Measurements from ENCODE around the gene MAPK10. TPM values are rescaled to one million over a fixed set of nuclear protein-coding genes. Genes with fewer than 3 reads are reported as not detected.

The MAPK10 gene
- total RNA-seq, 1 experiment from 2014 or later, result 0.79 TPM

GRCh38 chr4:86100539-86101215, 259.2 kb downstream of the MAPK10 start:
- no peak for DNase-seq
- H3K4me1 ChIP-seq, result no peaks in the 10 kb centered on the region
- BruUV-seq (replicated peaks), result no TSS peak
- H3K27ac Mint-ChIP-seq (ENCODE audit: unreplicated experiment), result no peak overlapping the region
- H3K4me3 ChIP-seq (ENCODE audit: low read depth, low read length), result no peak overlapping the region
- no peaks in the 10 kb centered on the region for H3K4me1 Mint-ChIP-seq (ENCODE audit: low read depth, unreplicated experiment)
- TF ChIP-seq CTCF (IDR thresholded peaks at IDR 0.05; ENCODE audit: insufficient read depth in 1 of 2, low read depth in 1 of 2, low read length in 1 of 2, severe bottlenecking in 1 of 2, unreplicated experiment in 1 of 2), result no peak
- no peaks in the 10 kb centered on the region for H3K36me3 Mint-ChIP-seq (ENCODE audit: insufficient read depth, unreplicated experiment)
- no peaks in the 10 kb centered on the region for H3K27me3 ChIP-seq (replicated peaks; ENCODE audit: control insufficient read depth, insufficient read depth, low read length)
- no peaks in the 10 kb centered on the region for H3K9me3 ChIP-seq
- H3K9me3 Mint-ChIP-seq (ENCODE audit: unreplicated experiment), result no peaks in the 10 kb centered on the region
- POLR2A ChIA-PET, result no interaction called here
- no peaks in the 10 kb centered on the region for H3K36me3 ChIP-seq (ENCODE audit: control insufficient read depth, insufficient read depth, low read length)
- H3K27me3 Mint-ChIP-seq (ENCODE audit: insufficient read depth, unreplicated experiment), result peaks cover 2% of the 10 kb centered on the region
- CTCF ChIA-PET, result no interaction called here
- no peak overlapping the region for H3K4me3 Mint-ChIP-seq (ENCODE audit: unreplicated experiment)
- intact Hi-C loops (cut with micrococcal nuclease; ENCODE audit: unreplicated experiment), result no loop called here

GRCh38 chr4:86099348-86099747, 260.5 kb downstream of the MAPK10 start:
- Mint-ChIP-seq H3K9me3 (ENCODE audit: unreplicated experiment) (no peaks in the 10 kb centered on the region), H3K4me3 (ENCODE audit: unreplicated experiment) (no peak overlapping the region), H3K27ac (ENCODE audit: unreplicated experiment) (no peak overlapping the region), H3K27me3 (ENCODE audit: insufficient read depth, unreplicated experiment) (peaks cover 2% of the 10 kb centered on the region), H3K4me1 (ENCODE audit: low read depth, unreplicated experiment) (no peaks in the 10 kb centered on the region), H3K36me3 (ENCODE audit: insufficient read depth, unreplicated experiment) (no peaks in the 10 kb centered on the region)
- no peak overlapping the region for H3K4me3 ChIP-seq (ENCODE audit: low read depth, low read length)
- no peak for DNase-seq
- H3K36me3 ChIP-seq (ENCODE audit: control insufficient read depth, insufficient read depth, low read length), result no peaks in the 10 kb centered on the region
- no peaks in the 10 kb centered on the region for H3K4me1 ChIP-seq
- TF ChIP-seq CTCF (IDR thresholded peaks at IDR 0.05; ENCODE audit: insufficient read depth in 1 of 2, low read depth in 1 of 2, low read length in 1 of 2, severe bottlenecking in 1 of 2, unreplicated experiment in 1 of 2), result no peak
- BruUV-seq (replicated peaks), result no TSS peak
- no peaks in the 10 kb centered on the region for H3K27me3 ChIP-seq (replicated peaks; ENCODE audit: control insufficient read depth, insufficient read depth, low read length)
- POLR2A ChIA-PET, result no interaction called here
- intact Hi-C loops (cut with micrococcal nuclease; ENCODE audit: unreplicated experiment), result no loop called here
- no peaks in the 10 kb centered on the region for H3K9me3 ChIP-seq
- CTCF ChIA-PET, result no interaction called here

- Histone ChIP-seq H3K27me3 (replicated peaks; ENCODE audit: control insufficient read depth, insufficient read depth, low read length) (no peaks in the 10 kb centered on the region), H3K4me3 (ENCODE audit: low read depth, low read length) (no peak overlapping the region), H3K4me1 (no peaks in the 10 kb centered on the region), H3K9me3 (no peaks in the 10 kb centered on the region), H3K36me3 (ENCODE audit: control insufficient read depth, insufficient read depth, low read length) (no peaks in the 10 kb centered on the region)
- Mint-ChIP-seq H3K9me3 (ENCODE audit: unreplicated experiment) (no peaks in the 10 kb centered on the region), H3K27me3 (ENCODE audit: insufficient read depth, unreplicated experiment) (peaks cover 2% of the 10 kb centered on the region), H3K4me1 (ENCODE audit: low read depth, unreplicated experiment) (no peaks in the 10 kb centered on the region), H3K36me3 (ENCODE audit: insufficient read depth, unreplicated experiment) (no peaks in the 10 kb centered on the region), H3K27ac (ENCODE audit: unreplicated experiment) (no peak overlapping the region), H3K4me3 (ENCODE audit: unreplicated experiment) (no peak overlapping the region)
- no peak for DNase-seq
- intact Hi-C loops (cut with micrococcal nuclease; ENCODE audit: unreplicated experiment), result no loop called here
- no TSS peak for BruUV-seq (replicated peaks)
- ChIA-PET CTCF (no interaction called here), POLR2A (no interaction called here)
- no peak for TF ChIP-seq CTCF (IDR thresholded peaks at IDR 0.05; ENCODE audit: insufficient read depth in 1 of 2, low read depth in 1 of 2, low read length in 1 of 2, severe bottlenecking in 1 of 2, unreplicated experiment in 1 of 2)
Observed at GRCh38 chr4:86098691-86099090, 261.2 kb downstream of the MAPK10 start.
